HCT116 (cell line): ENCODE measurements around the gene SLC25A30. TPM values are rescaled to one million over a fixed set of nuclear protein-coding genes. Genes with fewer than 3 reads are reported as not detected.
A peak's percentile ranks its signal among the peaks of the same experiment; 100 is the strongest.

Experiments
- ATAC-seq: fragments of 200-7000 bp; cut with Tn5 transposase; 2 replicates; pipeline ENCODE4 v1.9.1; 2020; ENCODE audit warnings: mild to moderate bottlenecking, moderate library complexity
- BruUV-seq: library from RNA; stranded (reverse); fragments of 400-500 nt; replicated peaks from 2 replicates; lab custom pipeline; 2021; lab: Mats Ljungman, UMichigan
- CTCF ChIA-PET: fragments of 300-600 bp; sonication (Branson Sonifier 250); formaldehyde crosslinking; loops from one replicate; lab custom pipeline; 2021; ENCODE audit warnings: antibody characterized with exemption; lab: Charles Lee
- POLR2A ChIA-PET: fragments of 300-600, 350-600 bp; sonication (Branson Sonifier 250); formaldehyde crosslinking; loops from one replicate; lab custom pipeline; 2021; ENCODE audit warnings: antibody characterized with exemption; lab: Charles Lee
- RAD21 ChIA-PET, 2 experiments: fragments of 300-600 bp; sonication (Branson Sonifier 250); formaldehyde crosslinking; loops; one replicate each; lab custom pipeline; 2023; ENCODE audit warnings: low total read pairs in 2 of 2; ENCODE audit not compliant: uncharacterized antibody in 2 of 2, unreplicated experiment in 2 of 2, low non-redundant PET in 1 of 2; lab: Charles Lee
- DNase-seq: peaks from one replicate; pipeline ENCODE4 v3.0.0-alpha.2; 2010; ENCODE audit warnings: low read depth, low spot score
- H2AFZ ChIP-seq: fragments of 200-600 bp; shearing (Covaris generic), sonication (generic); 2 replicates; pipeline ENCODE4 v1.6.1; 2017; ENCODE audit warnings: low read depth, mixed run types, mixed read lengths, antibody characterized with exemption, low read length; ENCODE audit not compliant: poor library complexity, severe bottlenecking
- H3K27ac ChIP-seq: 2 replicates; pipeline ENCODE4 v1.5.1; 2012; ENCODE audit warnings: low read depth, low read length
- H3K27me3 ChIP-seq: fragments of 200-600 bp; sonication (generic); 2 replicates; pipeline ENCODE4 v1.6.1; 2016; ENCODE audit warnings: mixed run types, low read length, mixed read lengths; ENCODE audit not compliant: insufficient read depth
- H3K36me3 ChIP-seq, 2 experiments: fragments of 200-500 bp in 1 of 2; fragments of 200-600 bp in 1 of 2; sonication (Bioruptor generic) in 1 of 2; sonication (generic) in 1 of 2; 2 replicates each; pipeline versions ENCODE4 v1.5.1 to v1.6.1; 2014 to 2016; ENCODE audit warnings: low read length in 2 of 2, inconsistent platforms in 1 of 2, mixed read lengths in 1 of 2, mixed run types in 1 of 2; ENCODE audit not compliant: insufficient read depth in 2 of 2, control insufficient read depth in 1 of 2
- H3K4me1 ChIP-seq, 2 experiments: fragments of 200-600 bp in 1 of 2; sonication (generic) in 1 of 2; 2 replicates each; pipeline versions ENCODE4 v1.5.1 to v1.6.1; 2012 to 2017; ENCODE audit warnings: low read length in 2 of 2, inconsistent platforms in 1 of 2, mild to moderate bottlenecking in 1 of 2, mixed read lengths in 1 of 2, mixed run types in 1 of 2, moderate library complexity in 1 of 2; ENCODE audit not compliant: insufficient read depth in 2 of 2, control insufficient read depth in 1 of 2
- H3K4me2 ChIP-seq: fragments of 200-600 bp; sonication (generic); 2 replicates; pipeline ENCODE4 v1.6.1; 2017; ENCODE audit warnings: mixed run types, low read length, mixed read lengths
- H3K4me3 ChIP-seq, 2 experiments: fragments of 200-600 bp in 1 of 2; sonication (generic) in 1 of 2; replicated peaks in 1 of 2; 2 replicates each; pipeline ENCODE4 v1.5.1; 2011 to 2016; ENCODE audit warnings: low read length in 2 of 2, control low read depth in 1 of 2, low read depth in 1 of 2, mild to moderate bottlenecking in 1 of 2, mixed read lengths in 1 of 2, mixed run types in 1 of 2
- H3K79me2 ChIP-seq: fragments of 200-600 bp; sonication (generic); 2 replicates; pipeline ENCODE4 v1.6.1; 2017; ENCODE audit warnings: mild to moderate bottlenecking, mixed run types, low read length, moderate library complexity, mixed read lengths; ENCODE audit not compliant: insufficient read depth
- H3K9ac ChIP-seq: fragments of 200-600 bp; sonication (generic); 2 replicates; pipeline ENCODE4 v1.6.1; 2016; ENCODE audit warnings: low read length, mixed read lengths
- H3K9me2 ChIP-seq: fragments of 200-600 bp; sonication (generic), shearing (Covaris generic); 2 replicates; pipeline ENCODE4 v1.6.1; 2017; ENCODE audit warnings: mixed run types, mild to moderate bottlenecking, moderate library complexity; ENCODE audit not compliant: insufficient read depth
- H3K9me3 ChIP-seq, 2 experiments: fragments of 200-500 bp in 1 of 2; fragments of 200-600 bp in 1 of 2; sonication (Bioruptor generic) in 1 of 2; sonication (generic) in 1 of 2; 2 replicates each; pipeline ENCODE4 v1.6.1; 2014 to 2017; ENCODE audit warnings: low read length in 2 of 2, mixed read lengths in 2 of 2, inconsistent platforms in 1 of 2, low read depth in 1 of 2, mild to moderate bottlenecking in 1 of 2, mixed run types in 1 of 2, moderate library complexity in 1 of 2; ENCODE audit not compliant: control insufficient read depth in 1 of 2, insufficient read depth in 1 of 2
- H4K20me1 ChIP-seq: fragments of 200-600 bp; sonication (generic), shearing (Covaris generic); 2 replicates; pipeline ENCODE4 v1.6.1; 2017; ENCODE audit warnings: mixed run types, mild to moderate bottlenecking, moderate library complexity; ENCODE audit not compliant: insufficient read depth
- EZH2phosphoT487 ChIP-seq: fragments of 200-600 bp; IDR thresholded peaks from 2 replicates; pipeline ENCODE4 v1.6.1; 2018; ENCODE audit warnings: antibody characterized with exemption, borderline replicate concordance
- JUND ChIP-seq: IDR thresholded peaks from 2 replicates; pipeline ENCODE4 v1.6.1; 2012
- POLR2AphosphoS5 ChIP-seq: IDR thresholded peaks from 2 replicates; pipeline ENCODE4 v1.6.1; 2011; ENCODE audit warnings: mild to moderate bottlenecking, low read depth, low read length, moderate library complexity
- REST ChIP-seq: IDR thresholded peaks from 2 replicates; pipeline ENCODE4 v1.6.1; 2012; ENCODE audit warnings: low read depth
- ZNF274 ChIP-seq: fragments of 200-500 bp; sonication (Bioruptor generic); IDR thresholded peaks from 2 replicates; pipeline ENCODE4 v1.6.1; 2014; ENCODE audit warnings: mild to moderate bottlenecking, low read depth, low read length, inconsistent platforms
- intact Hi-C: fragments of 100-400 bp; cut with micrococcal nuclease; formaldehyde crosslinking; loops from 2 replicates; pipeline ENCODE4 v1.10.0; 2022
- total RNA-seq: library from RNA; stranded (reverse); gene quantifications from one replicate; pipeline ENCODE4 v1.2.1, GENCODE V29; 2021; ENCODE audit not compliant: unreplicated experiment
- TF ChIP-seq, protein P1 (sequence below): IDR thresholded peaks from 2 replicates; pipeline ENCODE4 v1.6.1; 2011; ENCODE audit warnings: mild to moderate bottlenecking, low read length, moderate library complexity; ENCODE audit not compliant: insufficient replicate concordance; ENCODE audit errors: extremely low read depth
- TF ChIP-seq, protein P2 (sequence below), 3 experiments: fragments of 200-600 bp in 1 of 3; sonication (generic) in 1 of 3; IDR thresholded peaks in 2 of 3; conservative IDR thresholded peaks in 1 of 3; 2 replicates each; pipeline ENCODE4 v1.5.1; 2012 to 2017; ENCODE audit warnings: low read depth in 2 of 3, low read length in 2 of 3, antibody characterized with exemption in 1 of 3, borderline replicate concordance in 1 of 3, control low read depth in 1 of 3, mild to moderate bottlenecking in 1 of 3, mixed read lengths in 1 of 3, mixed run types in 1 of 3, moderate library complexity in 1 of 3; ENCODE audit not compliant: insufficient read depth in 1 of 3
- TF ChIP-seq, protein P3 (sequence below): IDR thresholded peaks from 2 replicates; pipeline ENCODE4 v1.6.1; 2012

The SLC25A30 gene
- total RNA-seq, 1 experiment from 2014 or later, result 29.2 TPM

- Histone ChIP-seq H3K27me3 (no peaks in the 10 kb centered on the region), H3K4me3 (peak overlapping the region; percentile 6 to 49), H3K9ac (peak overlapping the region; percentile 57), H3K79me2 (peaks cover 2% of the 10 kb centered on the region; the same call in 1 of the 2 replicates), H3K4me2 (peak overlapping the region; percentile 85), H3K27ac (peak overlapping the region; percentile 77), H4K20me1 (no peaks in the 10 kb centered on the region), H3K36me3 (no peaks in the 10 kb centered on the region), H2AFZ (no peak overlapping the region), H3K9me2 (no peaks in the 10 kb centered on the region), H3K4me1 (peaks cover 22 to 55% of the 10 kb centered on the region in 2 experiments), H3K9me3 (no peaks in the 10 kb centered on the region)
- peak; percentile 85 for DNase-seq
- BruUV-seq, result no TSS peak
- peak; percentile 68; the same call in 1 of the 2 replicates for TF ChIP-seq POLR2AphosphoS5
- no peak for TF ChIP-seq ZNF274
- POLR2A ChIA-PET, result interaction anchor here (0.9 to 1.4 kb wide), 2 partner anchors 20 to 21 kb away, joined by 3 read pairs; partner anchors contain the start of gene TPT1
- ATAC-seq, result peak; percentile 84
- CTCF ChIA-PET, result no interaction called here
- intact Hi-C loops, result no loop called here
- RAD21 ChIA-PET, result no interaction called here
Observed at GRCh38 chr13:45361596-45362206, 56.5 kb downstream of the SLC25A30 start.

DNA sequence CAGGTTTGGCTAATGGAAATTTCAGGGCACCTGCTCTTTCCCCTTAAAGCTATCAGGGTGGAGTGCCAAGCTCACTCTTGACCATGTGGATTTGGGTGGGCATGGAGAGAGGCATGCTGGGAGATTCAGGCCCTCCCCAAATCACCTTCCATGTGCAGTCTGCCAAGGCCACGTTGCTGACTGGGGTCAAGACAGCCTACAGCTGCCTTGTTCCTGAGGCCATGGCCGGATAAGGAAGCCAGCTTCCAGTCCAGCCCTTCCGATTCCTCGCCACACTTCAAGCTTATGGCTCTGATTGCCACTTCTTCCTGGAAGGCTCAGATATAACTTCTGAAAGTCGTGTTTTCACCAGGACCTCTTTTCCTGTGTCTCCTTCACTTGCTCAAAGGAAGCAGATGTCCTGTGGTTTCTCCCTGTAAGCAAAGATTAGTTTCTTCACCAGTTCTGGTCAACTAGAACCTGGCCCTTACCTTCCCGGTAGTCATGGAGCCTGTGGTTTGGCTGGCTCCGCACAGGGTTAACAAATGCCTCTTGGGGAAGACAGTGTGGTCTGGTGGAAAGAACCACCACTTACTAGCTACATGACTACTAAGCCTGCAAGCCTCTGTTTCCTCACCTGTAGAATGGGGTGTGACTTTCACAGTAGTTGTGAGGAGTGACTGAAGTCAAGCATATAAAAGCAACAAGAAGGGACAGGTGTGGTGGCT is 61.1 kb downstream of the SLC25A30 start:
- no peaks in the 10 kb centered on the region for H3K27me3 ChIP-seq
- POLR2A ChIA-PET, result interaction anchor here (2.5 kb wide), 1 partner anchor 16 kb away, joined by 12 read pairs; the partner anchor contains the start of gene TPT1
- TF ChIP-seq, protein P1, sequence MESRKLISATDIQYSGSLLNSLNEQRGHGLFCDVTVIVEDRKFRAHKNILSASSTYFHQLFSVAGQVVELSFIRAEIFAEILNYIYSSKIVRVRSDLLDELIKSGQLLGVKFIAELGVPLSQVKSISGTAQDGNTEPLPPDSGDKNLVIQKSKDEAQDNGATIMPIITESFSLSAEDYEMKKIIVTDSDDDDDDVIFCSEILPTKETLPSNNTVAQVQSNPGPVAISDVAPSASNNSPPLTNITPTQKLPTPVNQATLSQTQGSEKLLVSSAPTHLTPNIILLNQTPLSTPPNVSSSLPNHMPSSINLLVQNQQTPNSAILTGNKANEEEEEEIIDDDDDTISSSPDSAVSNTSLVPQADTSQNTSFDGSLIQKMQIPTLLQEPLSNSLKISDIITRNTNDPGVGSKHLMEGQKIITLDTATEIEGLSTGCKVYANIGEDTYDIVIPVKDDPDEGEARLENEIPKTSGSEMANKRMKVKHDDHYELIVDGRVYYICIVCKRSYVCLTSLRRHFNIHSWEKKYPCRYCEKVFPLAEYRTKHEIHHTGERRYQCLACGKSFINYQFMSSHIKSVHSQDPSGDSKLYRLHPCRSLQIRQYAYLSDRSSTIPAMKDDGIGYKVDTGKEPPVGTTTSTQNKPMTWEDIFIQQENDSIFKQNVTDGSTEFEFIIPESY, result no peak
- TF ChIP-seq, protein P2, sequence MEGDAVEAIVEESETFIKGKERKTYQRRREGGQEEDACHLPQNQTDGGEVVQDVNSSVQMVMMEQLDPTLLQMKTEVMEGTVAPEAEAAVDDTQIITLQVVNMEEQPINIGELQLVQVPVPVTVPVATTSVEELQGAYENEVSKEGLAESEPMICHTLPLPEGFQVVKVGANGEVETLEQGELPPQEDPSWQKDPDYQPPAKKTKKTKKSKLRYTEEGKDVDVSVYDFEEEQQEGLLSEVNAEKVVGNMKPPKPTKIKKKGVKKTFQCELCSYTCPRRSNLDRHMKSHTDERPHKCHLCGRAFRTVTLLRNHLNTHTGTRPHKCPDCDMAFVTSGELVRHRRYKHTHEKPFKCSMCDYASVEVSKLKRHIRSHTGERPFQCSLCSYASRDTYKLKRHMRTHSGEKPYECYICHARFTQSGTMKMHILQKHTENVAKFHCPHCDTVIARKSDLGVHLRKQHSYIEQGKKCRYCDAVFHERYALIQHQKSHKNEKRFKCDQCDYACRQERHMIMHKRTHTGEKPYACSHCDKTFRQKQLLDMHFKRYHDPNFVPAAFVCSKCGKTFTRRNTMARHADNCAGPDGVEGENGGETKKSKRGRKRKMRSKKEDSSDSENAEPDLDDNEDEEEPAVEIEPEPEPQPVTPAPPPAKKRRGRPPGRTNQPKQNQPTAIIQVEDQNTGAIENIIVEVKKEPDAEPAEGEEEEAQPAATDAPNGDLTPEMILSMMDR (IDR thresholded peaks at IDR 0.05 in 2 of 3, conservative IDR thresholded peaks at IDR 0.05 in 1 of 3; ENCODE audit: borderline replicate concordance in 1 of 3, insufficient read depth in 1 of 3, low read depth in 2 of 3, low read length in 2 of 3), result no peak
- TF ChIP-seq JUND (no peak), EZH2phosphoT487 (no peak), REST (no peak)
- TF ChIP-seq, protein P3, sequence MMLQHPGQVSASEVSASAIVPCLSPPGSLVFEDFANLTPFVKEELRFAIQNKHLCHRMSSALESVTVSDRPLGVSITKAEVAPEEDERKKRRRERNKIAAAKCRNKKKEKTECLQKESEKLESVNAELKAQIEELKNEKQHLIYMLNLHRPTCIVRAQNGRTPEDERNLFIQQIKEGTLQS, result no peak

More for the DNA sequence above, 61.1 kb downstream of the SLC25A30 start:
- Histone ChIP-seq H3K4me2 (no peak overlapping the region), H3K4me1 (peaks cover 11 to 23% of the 10 kb centered on the region in 2 experiments), H3K27ac (no peak overlapping the region), H3K4me3 (no peak overlapping the region), H3K9me2 (no peaks in the 10 kb centered on the region), H4K20me1 (no peaks in the 10 kb centered on the region), H3K9ac (no peak overlapping the region), H2AFZ (no peak overlapping the region), H3K9me3 (no peaks in the 10 kb centered on the region), H3K36me3 (peaks cover 2 to 8% of the 10 kb centered on the region in 2 experiments; a peak in 2 of 4 replicates), H3K79me2 (0 out of 2 replicates have a peak, but pooled peaks cover 2% of the 10 kb centered on the region)
- ATAC-seq, result no peak
- DNase-seq, result no peak
- BruUV-seq, result no TSS peak
- intact Hi-C loops, result no loop called here
- RAD21 ChIA-PET, result no interaction called here
- CTCF ChIA-PET, result no interaction called here
